Panc1 (cell line): ENCODE measurements around the gene SMC3. TPM values are rescaled to one million over a fixed set of nuclear protein-coding genes. Genes with fewer than 3 reads are reported as not detected.

Source experiments
- ATAC-seq: fragments of 200-7000 bp; cut with Tn5 transposase; 2 replicates; pipeline ENCODE4 v1.9.1; 2020; ENCODE audit warnings: mild to moderate bottlenecking, moderate library complexity
- BruUV-seq: library from RNA; stranded (reverse); fragments of 400-500 nt; replicated peaks from 2 replicates; lab custom pipeline; 2021; lab: Mats Ljungman, UMichigan
- CTCF ChIA-PET: fragments of 300-600 bp; sonication (Branson Sonifier 250); formaldehyde crosslinking; loops from one replicate; lab custom pipeline; 2022; ENCODE audit warnings: antibody characterized with exemption; lab: Charles Lee
- POLR2A ChIA-PET: fragments of 300-600 bp; sonication (Branson Sonifier 250); formaldehyde crosslinking; loops from one replicate; lab custom pipeline; 2022; ENCODE audit warnings: antibody characterized with exemption; lab: Charles Lee
- DNase-seq: peaks from one replicate; pipeline ENCODE4 v3.0.0-alpha.2; 2010; ENCODE audit warnings: low read depth, low spot score
- H3K27ac ChIP-seq: 2 replicates; pipeline ENCODE4 v1.5.1; 2011; ENCODE audit warnings: mild to moderate bottlenecking, low read length, inconsistent platforms
- H3K27me3 ChIP-seq: fragments of 200-500 bp; sonication (Bioruptor generic); 2 replicates; pipeline ENCODE4 v1.6.0; 2014; ENCODE audit warnings: low read length, inconsistent platforms; ENCODE audit not compliant: control insufficient read depth, insufficient read depth
- H3K36me3 ChIP-seq: fragments of 200-500 bp; sonication (Bioruptor generic); 2 replicates; pipeline ENCODE4 v1.5.1; 2014; ENCODE audit warnings: inconsistent platforms, mild to moderate bottlenecking, low read length, moderate library complexity; ENCODE audit not compliant: control insufficient read depth, insufficient read depth
- H3K4me1 ChIP-seq: 2 replicates; pipeline ENCODE4 v1.5.1; 2011; ENCODE audit warnings: inconsistent platforms, mild to moderate bottlenecking, low read length, moderate library complexity; ENCODE audit not compliant: control insufficient read depth, insufficient read depth
- H3K4me3 ChIP-seq, 2 experiments: 2 replicates each; pipeline ENCODE4 v1.5.1; 2011 to 2012; ENCODE audit warnings: low read depth in 2 of 2, low read length in 2 of 2, mild to moderate bottlenecking in 2 of 2, inconsistent platforms in 1 of 2, moderate library complexity in 1 of 2
- H3K9me3 ChIP-seq: fragments of 200-500 bp; sonication (Bioruptor generic); 2 replicates; pipeline ENCODE4 v1.5.1; 2014; ENCODE audit warnings: low read depth, mild to moderate bottlenecking, inconsistent platforms, low read length, moderate library complexity; ENCODE audit not compliant: control insufficient read depth, insufficient read depth
- CTCF ChIP-seq: fragments of 450-650 bp; IDR thresholded peaks from 2 replicates; pipeline ENCODE4 v1.5.1; 2017; ENCODE audit warnings: mild to moderate bottlenecking
- POLR2AphosphoS5 ChIP-seq: IDR thresholded peaks from 2 replicates; pipeline ENCODE4 v1.6.1; 2012; ENCODE audit warnings: mild to moderate bottlenecking, low read depth, low read length, moderate library complexity
- REST ChIP-seq, 2 experiments: IDR thresholded peaks; 2 replicates each; pipeline ENCODE4 v1.6.1; 2011 to 2012; ENCODE audit warnings: low read depth in 2 of 2, control low read depth in 1 of 2, low read length in 1 of 2, mild to moderate bottlenecking in 1 of 2, moderate library complexity in 1 of 2; ENCODE audit not compliant: insufficient read depth in 1 of 2
- SIN3A ChIP-seq: IDR thresholded peaks from 2 replicates; pipeline ENCODE4 v1.6.1; 2012; ENCODE audit warnings: low read depth, mild to moderate bottlenecking, low read length, moderate library complexity, borderline replicate concordance; ENCODE audit not compliant: insufficient read depth
- TCF7L2 ChIP-seq: IDR thresholded peaks from 2 replicates; pipeline ENCODE4 v1.6.1; 2011; ENCODE audit warnings: mild to moderate bottlenecking, low read depth, low read length, inconsistent platforms
- in situ Hi-C: cut with HindIII; loops from 2 replicates; pipeline ENCODE4 v1.10.0; 2016; ENCODE audit warnings: low sequenced_read_pairs, low pct_unique_long_range_greater_than_20kb
- intact Hi-C: fragments of 100-400 bp; cut with micrococcal nuclease; formaldehyde crosslinking; loops from one replicate; pipeline ENCODE4 v1.10.0; 2022; ENCODE audit not compliant: unreplicated experiment
- total RNA-seq: library from RNA; stranded (reverse); gene quantifications from one replicate; pipeline ENCODE4 v1.2.1, GENCODE V29; 2021; ENCODE audit not compliant: unreplicated experiment

SMC3 gene
- total RNA-seq, 1 experiment from 2014 or later = 71.2 TPM

GRCh38 chr10:110540031-110540430 lies 27.5 kb upstream of the SMC3 start:
- no peak overlapping the region for H3K4me3 ChIP-seq
- ChIA-PET CTCF (no interaction called here), POLR2A (no interaction called here)
- H3K27me3 ChIP-seq = no peaks in the 10 kb centered on the region
- in situ Hi-C loops (no loop called here), intact Hi-C loops (no loop called here)
- ATAC-seq (no peak), DNase-seq (no peak)
- H3K36me3 ChIP-seq = no peaks in the 10 kb centered on the region
- 0 out of 2 replicates have a peak, but pooled peaks cover 4% of the 10 kb centered on the region for H3K4me1 ChIP-seq
- BruUV-seq = no TSS peak
- no peak overlapping the region for H3K27ac ChIP-seq
- H3K9me3 ChIP-seq = no peaks in the 10 kb centered on the region
- no peak for TF ChIP-seq REST (IDR thresholded peaks at IDR 0.05; ENCODE audit: insufficient read depth in 1 of 2, low read depth in 2 of 2, low read length in 1 of 2)
- TF ChIP-seq SIN3A = no peak
- no peak for TF ChIP-seq TCF7L2
- TF ChIP-seq CTCF = no peak
- no peak for TF ChIP-seq POLR2AphosphoS5

- no peak overlapping the region for H3K27ac ChIP-seq
- H3K4me3 ChIP-seq = no peak overlapping the region
- in situ Hi-C loops = no loop called here
- TF ChIP-seq CTCF = no peak
- no peak for TF ChIP-seq REST (IDR thresholded peaks at IDR 0.05; ENCODE audit: insufficient read depth in 1 of 2, low read depth in 2 of 2, low read length in 1 of 2)
- TF ChIP-seq POLR2AphosphoS5 = no peak
- no peak for TF ChIP-seq SIN3A
- TF ChIP-seq TCF7L2 = no peak
- no peaks in the 10 kb centered on the region for H3K9me3 ChIP-seq
- H3K4me1 ChIP-seq = no peaks in the 10 kb centered on the region
- ChIA-PET POLR2A (no interaction called here), CTCF (interaction anchor here (0.5 to 0.7 kb wide), 3 partner anchors 45 to 146 kb away, joined by 3 to 4 read pairs (median 4); no protein-coding TSS in a partner anchor)
- intact Hi-C loops = loop anchor here (5.0 kb wide), 3 partner anchors 43 to 408 kb away; no protein-coding TSS in a partner anchor
- H3K36me3 ChIP-seq = no peaks in the 10 kb centered on the region
- DNase-seq = no peak
- no peak for ATAC-seq
- peaks cover 16% of the 10 kb centered on the region; the same call in 1 of the 2 replicates for H3K27me3 ChIP-seq
- no TSS peak for BruUV-seq
Observed at GRCh38 chr10:110544958-110545537, 22.4 kb upstream of the SMC3 start.
